ENCODE data around the gene NSUN2. TPM values are rescaled to one million over a fixed set of nuclear protein-coding genes. Genes with fewer than 3 reads are reported as not detected.

NSUN2 gene
- polyA plus RNA-seq, 1 donor from 2014 or later = 47.5 TPM

GRCh38 chr5:6583049-6583880 lies 49.6 kb downstream of the NSUN2 start:
- Histone ChIP-seq H3K79me2 (replicated peaks; ENCODE audit: insufficient read depth, low read length) (no peaks in the 10 kb centered on the region), H3K9me3 (ENCODE audit: low read length) (no peaks in the 10 kb centered on the region), H3K9me2 (ENCODE audit: insufficient read depth, low read length) (no peaks in the 10 kb centered on the region), H3K27me3 (ENCODE audit: insufficient read depth, low read depth, low read length) (peaks cover 17% of the 10 kb centered on the region), H3K9ac (ENCODE audit: low read length) (no peak overlapping the region), H3K4me2 (ENCODE audit: low read length) (no peak overlapping the region), H3K27ac (ENCODE audit: low read length) (no peak overlapping the region), H2AFZ (ENCODE audit: low read depth, low read length) (no peak overlapping the region), H4K20me1 (ENCODE audit: insufficient read depth) (no peaks in the 10 kb centered on the region), H3K4me3 (ENCODE audit: low read length) (peak overlapping the region; percentile 52), H3K36me3 (ENCODE audit: insufficient read depth, low read length) (no peaks in the 10 kb centered on the region), H3F3A (ENCODE audit: insufficient read depth, low read length, poor library complexity, severe bottlenecking) (no peaks in the 10 kb centered on the region)
- TF ChIP-seq, protein P1, sequence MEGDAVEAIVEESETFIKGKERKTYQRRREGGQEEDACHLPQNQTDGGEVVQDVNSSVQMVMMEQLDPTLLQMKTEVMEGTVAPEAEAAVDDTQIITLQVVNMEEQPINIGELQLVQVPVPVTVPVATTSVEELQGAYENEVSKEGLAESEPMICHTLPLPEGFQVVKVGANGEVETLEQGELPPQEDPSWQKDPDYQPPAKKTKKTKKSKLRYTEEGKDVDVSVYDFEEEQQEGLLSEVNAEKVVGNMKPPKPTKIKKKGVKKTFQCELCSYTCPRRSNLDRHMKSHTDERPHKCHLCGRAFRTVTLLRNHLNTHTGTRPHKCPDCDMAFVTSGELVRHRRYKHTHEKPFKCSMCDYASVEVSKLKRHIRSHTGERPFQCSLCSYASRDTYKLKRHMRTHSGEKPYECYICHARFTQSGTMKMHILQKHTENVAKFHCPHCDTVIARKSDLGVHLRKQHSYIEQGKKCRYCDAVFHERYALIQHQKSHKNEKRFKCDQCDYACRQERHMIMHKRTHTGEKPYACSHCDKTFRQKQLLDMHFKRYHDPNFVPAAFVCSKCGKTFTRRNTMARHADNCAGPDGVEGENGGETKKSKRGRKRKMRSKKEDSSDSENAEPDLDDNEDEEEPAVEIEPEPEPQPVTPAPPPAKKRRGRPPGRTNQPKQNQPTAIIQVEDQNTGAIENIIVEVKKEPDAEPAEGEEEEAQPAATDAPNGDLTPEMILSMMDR (IDR thresholded peaks at IDR 0.05; ENCODE audit: poor library complexity, severe bottlenecking) = peak; percentile 32
- TF ChIP-seq TAF1 (IDR thresholded peaks at IDR 0.05; ENCODE audit: low read depth) (no peak), SMC3 (conservative IDR thresholded peaks at IDR 0.05; ENCODE audit: poor library complexity) (peak; percentile 17), RAD21 (conservative IDR thresholded peaks at IDR 0.05) (peak; percentile 16)

DNA sequence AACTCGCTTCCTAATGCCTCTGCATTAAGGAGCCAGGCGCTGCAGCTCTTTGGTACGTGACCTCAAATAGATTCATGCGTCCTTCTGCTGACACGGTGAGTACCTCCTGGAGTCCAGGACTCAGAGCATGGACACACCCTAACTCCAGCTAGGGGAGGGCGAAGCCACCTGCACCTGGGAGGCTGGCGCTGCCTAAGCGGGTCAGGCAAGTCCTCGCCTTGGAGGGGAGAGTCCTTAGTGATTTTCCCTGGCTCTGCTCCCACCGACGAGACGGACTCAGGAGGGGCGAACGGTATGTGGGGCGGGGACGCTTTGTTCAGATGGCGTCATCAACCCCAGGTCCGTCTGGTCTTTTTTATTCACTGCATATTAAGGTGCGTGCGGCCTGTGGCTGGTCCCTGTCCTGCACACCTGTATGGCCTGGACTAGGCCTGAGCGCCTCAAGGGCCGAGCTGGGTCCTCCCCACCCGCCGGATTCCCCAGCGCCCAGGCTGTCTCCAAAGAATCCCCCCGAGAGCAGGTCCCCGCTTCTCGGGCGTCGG lies 50.3 kb downstream of the NSUN2 start:
- Histone ChIP-seq H4K20me1 (ENCODE audit: insufficient read depth) (no peaks in the 10 kb centered on the region), H3K27ac (ENCODE audit: low read length) (no peak overlapping the region), H3K9me2 (ENCODE audit: insufficient read depth, low read length) (no peaks in the 10 kb centered on the region), H3F3A (ENCODE audit: insufficient read depth, low read length, poor library complexity, severe bottlenecking) (no peaks in the 10 kb centered on the region), H2AFZ (ENCODE audit: low read depth, low read length) (no peak overlapping the region), H3K79me2 (replicated peaks; ENCODE audit: insufficient read depth, low read length) (no peaks in the 10 kb centered on the region), H3K27me3 (ENCODE audit: insufficient read depth, low read depth, low read length) (peaks cover 17% of the 10 kb centered on the region), H3K4me2 (ENCODE audit: low read length) (no peak overlapping the region), H3K9me3 (ENCODE audit: low read length) (no peaks in the 10 kb centered on the region), H3K36me3 (ENCODE audit: insufficient read depth, low read length) (no peaks in the 10 kb centered on the region), H3K4me3 (ENCODE audit: low read length) (no peak overlapping the region), H3K9ac (ENCODE audit: low read length) (no peak overlapping the region)
- TF ChIP-seq, protein P1 (IDR thresholded peaks at IDR 0.05; ENCODE audit: poor library complexity, severe bottlenecking) = no peak
- TF ChIP-seq TAF1 (IDR thresholded peaks at IDR 0.05; ENCODE audit: low read depth) = no peak
- TF ChIP-seq EZH2 (IDR thresholded peaks at IDR 0.05; ENCODE audit: borderline replicate concordance, insufficient read depth, low read length, poor library complexity, severe bottlenecking) = no peak
- TF ChIP-seq SMC3 (conservative IDR thresholded peaks at IDR 0.05; ENCODE audit: poor library complexity) = no peak
- no peak for TF ChIP-seq MXI1 (conservative IDR thresholded peaks at IDR 0.05; ENCODE audit: poor library complexity, severe bottlenecking)
- no peak for TF ChIP-seq RAD21 (conservative IDR thresholded peaks at IDR 0.05)
- TF ChIP-seq POLR2AphosphoS5 (IDR thresholded peaks at IDR 0.05) = no peak
- TF ChIP-seq EP300 (conservative IDR thresholded peaks at IDR 0.05; ENCODE audit: poor library complexity, severe bottlenecking) = no peak
- no peak for TF ChIP-seq REST (IDR thresholded peaks at IDR 0.05; ENCODE audit: borderline replicate concordance)

Data from neural cell (in vitro differentiated cells).